Testis (tissue), 2 donors: Measurements from ENCODE around the gene CACNG4.

Source experiments
- POLR2A ChIP-seq: fragments of 450-650 bp; IDR thresholded peaks from one replicate; pipeline ENCODE4 v1.6.1; 2017; ENCODE audit warnings: antibody characterized with exemption, mild to moderate bottlenecking, moderate library complexity
- TF ChIP-seq, protein P1 (sequence below), 3 experiments: fragments of 450-650 bp in 2 of 3; fragments of 200-600 bp in 1 of 3; sonication (generic) in 1 of 3; IDR thresholded peaks; one replicate each; pipeline ENCODE4 v1.5.1; 2016 to 2019; ENCODE audit warnings: antibody characterized with exemption in 3 of 3, mild to moderate bottlenecking in 2 of 3, moderate library complexity in 1 of 3

DNA sequence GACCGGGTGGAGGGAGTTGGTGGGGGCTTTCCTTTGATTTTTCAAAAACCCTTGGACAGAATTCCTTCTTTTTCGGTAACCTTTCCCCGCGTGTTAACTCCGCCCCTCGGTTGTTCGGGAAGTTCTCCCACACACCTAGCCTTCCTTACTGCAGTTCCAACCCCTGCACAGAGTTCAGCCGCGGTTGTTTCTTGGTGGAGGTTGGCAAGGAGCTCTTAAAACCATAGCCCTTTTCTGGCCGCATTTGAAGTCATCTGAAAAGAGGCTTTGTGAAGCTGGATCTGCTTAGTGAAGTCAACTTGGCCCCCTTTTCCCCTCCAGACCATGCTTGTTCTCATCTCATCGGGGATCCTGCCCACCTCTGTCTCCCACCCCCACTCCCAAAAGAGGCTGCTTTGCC lies 1.8 kb downstream of the CACNG4 start:
- TF ChIP-seq POLR2A, result no peak
- TF ChIP-seq, protein P1, sequence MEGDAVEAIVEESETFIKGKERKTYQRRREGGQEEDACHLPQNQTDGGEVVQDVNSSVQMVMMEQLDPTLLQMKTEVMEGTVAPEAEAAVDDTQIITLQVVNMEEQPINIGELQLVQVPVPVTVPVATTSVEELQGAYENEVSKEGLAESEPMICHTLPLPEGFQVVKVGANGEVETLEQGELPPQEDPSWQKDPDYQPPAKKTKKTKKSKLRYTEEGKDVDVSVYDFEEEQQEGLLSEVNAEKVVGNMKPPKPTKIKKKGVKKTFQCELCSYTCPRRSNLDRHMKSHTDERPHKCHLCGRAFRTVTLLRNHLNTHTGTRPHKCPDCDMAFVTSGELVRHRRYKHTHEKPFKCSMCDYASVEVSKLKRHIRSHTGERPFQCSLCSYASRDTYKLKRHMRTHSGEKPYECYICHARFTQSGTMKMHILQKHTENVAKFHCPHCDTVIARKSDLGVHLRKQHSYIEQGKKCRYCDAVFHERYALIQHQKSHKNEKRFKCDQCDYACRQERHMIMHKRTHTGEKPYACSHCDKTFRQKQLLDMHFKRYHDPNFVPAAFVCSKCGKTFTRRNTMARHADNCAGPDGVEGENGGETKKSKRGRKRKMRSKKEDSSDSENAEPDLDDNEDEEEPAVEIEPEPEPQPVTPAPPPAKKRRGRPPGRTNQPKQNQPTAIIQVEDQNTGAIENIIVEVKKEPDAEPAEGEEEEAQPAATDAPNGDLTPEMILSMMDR (IDR thresholded peaks at IDR 0.05), result no peak
